PFSK-1 (cell line): Measurements from ENCODE around the gene C1QTNF12.

Experiments
- FOXP2 ChIP-seq: optimal IDR thresholded peaks from 2 replicates; pipeline ENCODE3; 2011; ENCODE audit warnings: borderline replicate concordance, control low read depth, inconsistent platforms; ENCODE audit not compliant: insufficient read depth; ENCODE audit errors: extremely low read length, extremely low read depth
- POLR2AphosphoS5 ChIP-seq: IDR thresholded peaks from 2 replicates; pipeline ENCODE4 v1.6.1; 2012; ENCODE audit warnings: low read depth, mild to moderate bottlenecking, control low read depth, low read length, moderate library complexity
- REST ChIP-seq, 2 experiments: IDR thresholded peaks; 2 replicates each; pipeline versions ENCODE4 v1.6.1 to v1.8.0; 2011 to 2012; ENCODE audit warnings: low read depth in 2 of 2, low read length in 2 of 2, control low read depth in 1 of 2, inconsistent platforms in 1 of 2, mild to moderate bottlenecking in 1 of 2, moderate library complexity in 1 of 2; ENCODE audit not compliant: insufficient read depth in 1 of 2
- SIN3A ChIP-seq: IDR thresholded peaks from 2 replicates; pipeline ENCODE4 v1.6.1; 2012; ENCODE audit warnings: mild to moderate bottlenecking, low read length, moderate library complexity, borderline replicate concordance; ENCODE audit not compliant: insufficient read depth
- TAF1 ChIP-seq: IDR thresholded peaks from 2 replicates; pipeline ENCODE4 v1.6.1; 2012; ENCODE audit warnings: low read length, control low read depth, borderline replicate concordance; ENCODE audit not compliant: insufficient read depth

C1QTNF12 gene

GRCh38 chr1:1200876-1201810 is 45.4 kb downstream of the C1QTNF12 start:
- no peak for TF ChIP-seq REST (IDR thresholded peaks at IDR 0.05; ENCODE audit: insufficient read depth in 1 of 2, low read depth in 2 of 2, low read length in 2 of 2)
- TF ChIP-seq FOXP2: peak; percentile 9

- TF ChIP-seq SIN3A: no peak
Observed at GRCh38 chr1:1199961-1200875, 46.3 kb downstream of the C1QTNF12 start.

GRCh38 chr1:1199141-1199960 is 47.2 kb downstream of the C1QTNF12 start:
- TF ChIP-seq TAF1: no peak
- no peak for TF ChIP-seq POLR2AphosphoS5
- TF ChIP-seq FOXP2: no peak
- TF ChIP-seq SIN3A: no peak
- TF ChIP-seq REST (IDR thresholded peaks at IDR 0.05; ENCODE audit: insufficient read depth in 1 of 2, low read depth in 2 of 2, low read length in 2 of 2): no peak

GRCh38 chr1:1198423-1199140 is 47.9 kb downstream of the C1QTNF12 start:
- TF ChIP-seq TAF1: no peak
- TF ChIP-seq POLR2AphosphoS5: no peak
- TF ChIP-seq REST (IDR thresholded peaks at IDR 0.05; ENCODE audit: insufficient read depth in 1 of 2, low read depth in 2 of 2, low read length in 2 of 2): no peak
- no peak for TF ChIP-seq FOXP2
- TF ChIP-seq SIN3A: no peak
